GM18868 (cell line): ENCODE data around the gene EIF2B2.

Source experiments
- ATAC-seq: cut with Tn5 transposase; IDR thresholded peaks from one replicate; pipeline ENCODE4 v1.9.1; 2021; ENCODE audit warnings: mild to moderate bottlenecking, moderate library complexity; ENCODE audit not compliant: unreplicated experiment

The EIF2B2 gene

GRCh38 chr14:75040959-75041358 is 38.2 kb downstream of the EIF2B2 start:
- ATAC-seq = no peak

- ATAC-seq = no peak
Observed at GRCh38 chr14:75041613-75042012, 38.9 kb downstream of the EIF2B2 start.

- ATAC-seq = no peak
Observed at GRCh38 chr14:75042035-75042434, 39.3 kb downstream of the EIF2B2 start.

- ATAC-seq = no peak
Observed at GRCh38 chr14:75044322-75044721, 41.6 kb downstream of the EIF2B2 start.

GRCh38 chr14:75044752-75045151 is 42.0 kb downstream of the EIF2B2 start:
- ATAC-seq = no peak

GRCh38 chr14:75046275-75046674 is 43.6 kb downstream of the EIF2B2 start:
- no peak for ATAC-seq

- no peak for ATAC-seq
Observed at GRCh38 chr14:75046899-75047298, 44.2 kb downstream of the EIF2B2 start.

GRCh38 chr14:75047506-75047905 is 44.8 kb downstream of the EIF2B2 start:
- ATAC-seq = no peak

- ATAC-seq = no peak
Observed at GRCh38 chr14:75048101-75048500, 45.4 kb downstream of the EIF2B2 start.

- no peak for ATAC-seq
Observed at GRCh38 chr14:75049136-75049535, 46.4 kb downstream of the EIF2B2 start.

GRCh38 chr14:75049731-75050201 is 47.0 kb downstream of the EIF2B2 start:
- ATAC-seq = no peak

GRCh38 chr14:75050852-75051555 is 48.3 kb downstream of the EIF2B2 start, which contains the start of gene MLH3:
TSS of gene MLH3 (minus strand) at chr14:75051467. CDS start at chr14:75049655, 1,812 bp downstream.
- ATAC-seq = peak; percentile 67

- ATAC-seq = no peak
Observed at GRCh38 chr14:75051556-75051899, 48.8 kb downstream of the EIF2B2 start.

- ATAC-seq = no peak
Observed at GRCh38 chr14:75053396-75054291, 50.9 kb downstream of the EIF2B2 start.

GRCh38 chr14:75054421-75054820 is 51.7 kb downstream of the EIF2B2 start:
- no peak for ATAC-seq

GRCh38 chr14:75059642-75060041 is 56.9 kb downstream of the EIF2B2 start:
- ATAC-seq = no peak

GRCh38 chr14:75060420-75060819 is 57.7 kb downstream of the EIF2B2 start:
- ATAC-seq = no peak
